GM19025 (cell line): Measurements from ENCODE around the gene DLEC1.

Source experiments
- ATAC-seq: cut with Tn5 transposase; IDR thresholded peaks from one replicate; pipeline ENCODE4 v1.9.1; 2021; ENCODE audit warnings: mild to moderate bottlenecking, low read depth, moderate library complexity; ENCODE audit not compliant: unreplicated experiment

DLEC1 gene

GRCh38 chr3:38001456-38002081 is 37.4 kb upstream of the DLEC1 start:
- no peak for ATAC-seq

- ATAC-seq: no peak
These were observed 36.6 kb upstream of the DLEC1 start for GRCh38 chr3:38002291-38002876.

GRCh38 chr3:38002940-38003339 is 36.1 kb upstream of the DLEC1 start:
- ATAC-seq: no peak

- ATAC-seq: no peak
These were observed 35.6 kb upstream of the DLEC1 start for GRCh38 chr3:38003371-38003816.

- no peak for ATAC-seq
These were observed 35.1 kb upstream of the DLEC1 start for GRCh38 chr3:38003817-38004414.

- no peak for ATAC-seq
These were observed 34.5 kb upstream of the DLEC1 start for GRCh38 chr3:38004415-38005075.

- no peak for ATAC-seq
These were observed 33.7 kb upstream of the DLEC1 start for GRCh38 chr3:38005076-38006020.

GRCh38 chr3:38006031-38006430 is 33.0 kb upstream of the DLEC1 start:
- no peak for ATAC-seq

GRCh38 chr3:38006445-38006995 is 32.5 kb upstream of the DLEC1 start:
- no peak for ATAC-seq

- no peak for ATAC-seq
These were observed 31.3 kb upstream of the DLEC1 start for GRCh38 chr3:38007754-38008090.

- no peak for ATAC-seq
These were observed 30.8 kb upstream of the DLEC1 start for GRCh38 chr3:38008191-38008701.

GRCh38 chr3:38008971-38009580 is 29.9 kb upstream of the DLEC1 start:
- ATAC-seq: no peak

- no peak for ATAC-seq
These were observed 29.0 kb upstream of the DLEC1 start for GRCh38 chr3:38009807-38010591.

- ATAC-seq: no peak
These were observed 27.9 kb upstream of the DLEC1 start for GRCh38 chr3:38011111-38011510.

- ATAC-seq: no peak
These were observed 23.5 kb upstream of the DLEC1 start for GRCh38 chr3:38015485-38015884.

- no peak for ATAC-seq
These were observed 23.0 kb upstream of the DLEC1 start for GRCh38 chr3:38015984-38016383.

- no peak for ATAC-seq
These were observed 22.6 kb upstream of the DLEC1 start for GRCh38 chr3:38016410-38016809.

- ATAC-seq: no peak
These were observed 22.1 kb upstream of the DLEC1 start for GRCh38 chr3:38016847-38017444.
